ENCODE measurements around the gene RPL18A.
"Not testable (repeated sequence)": the region's sequence is repeated elsewhere in the genome, so short reads cannot be mapped to it uniquely, and the experiment has no call there.

Gene RPL18A

DNA sequence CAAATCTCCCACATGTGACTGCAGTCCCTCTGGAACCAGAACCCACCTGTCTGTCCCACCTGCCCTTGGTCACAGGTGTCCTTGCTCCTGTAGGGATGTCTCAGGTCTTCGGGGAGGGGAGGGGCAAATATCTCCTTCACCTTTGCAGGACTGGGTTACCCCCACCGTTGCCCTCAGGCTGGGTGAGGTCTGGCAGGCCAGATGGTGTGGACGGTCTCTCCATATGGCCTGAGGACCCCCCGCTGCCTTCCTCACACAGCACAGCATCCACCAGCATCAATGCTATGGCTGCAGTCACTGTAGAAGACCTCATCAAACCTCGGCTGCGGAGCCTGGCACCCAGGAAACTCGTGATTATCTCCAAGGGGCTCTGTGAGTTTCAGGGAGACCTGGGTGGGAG lies 22.0 kb downstream of the RPL18A start:
- Histone ChIP-seq H2AFZ (ENCODE audit: low read depth) (no peak overlapping the region), H4K20me1 (ENCODE audit: insufficient read depth) (no peaks in the 10 kb centered on the region), H3K36me3 (ENCODE audit: insufficient read depth) (no peaks in the 10 kb centered on the region), H3K79me2 (ENCODE audit: insufficient read depth, low read depth) (no peaks in the 10 kb centered on the region), H3K4me1 (ENCODE audit: low read depth, poor library complexity, severe bottlenecking) (no peaks in the 10 kb centered on the region), H3K27me3 (ENCODE audit: insufficient read depth, low read depth) (peaks cover 74% of the 10 kb centered on the region), H3K4me3 (IDR thresholded peaks at IDR 0.05; ENCODE audit: insufficient read depth, low read depth, low read length) (no peak overlapping the region), H3K27ac (no peak overlapping the region), H3K4me2 (no peak overlapping the region), H3K9ac (no peak overlapping the region)
- no peak for TF ChIP-seq CTCF (conservative IDR thresholded peaks at IDR 0.05; ENCODE audit: low read depth, low read length)

- Histone ChIP-seq H3K79me2 (ENCODE audit: insufficient read depth, low read depth) (no peaks in the 10 kb centered on the region), H3K4me2 (no peak overlapping the region), H3K4me3 (IDR thresholded peaks at IDR 0.05; ENCODE audit: insufficient read depth, low read depth, low read length) (no peak overlapping the region), H4K20me1 (ENCODE audit: insufficient read depth) (no peaks in the 10 kb centered on the region), H2AFZ (ENCODE audit: low read depth) (no peak overlapping the region), H3K4me1 (ENCODE audit: low read depth, poor library complexity, severe bottlenecking) (no peaks in the 10 kb centered on the region), H3K27me3 (ENCODE audit: insufficient read depth, low read depth) (peaks cover 79% of the 10 kb centered on the region), H3K9ac (no peak overlapping the region), H3K36me3 (ENCODE audit: insufficient read depth) (no peaks in the 10 kb centered on the region), H3K27ac (no peak overlapping the region)
- TF ChIP-seq CTCF (conservative IDR thresholded peaks at IDR 0.05; ENCODE audit: low read depth, low read length): no peak
These were observed 24.1 kb downstream of the RPL18A start for GRCh38 chr19:17883627-17884410.

DNA sequence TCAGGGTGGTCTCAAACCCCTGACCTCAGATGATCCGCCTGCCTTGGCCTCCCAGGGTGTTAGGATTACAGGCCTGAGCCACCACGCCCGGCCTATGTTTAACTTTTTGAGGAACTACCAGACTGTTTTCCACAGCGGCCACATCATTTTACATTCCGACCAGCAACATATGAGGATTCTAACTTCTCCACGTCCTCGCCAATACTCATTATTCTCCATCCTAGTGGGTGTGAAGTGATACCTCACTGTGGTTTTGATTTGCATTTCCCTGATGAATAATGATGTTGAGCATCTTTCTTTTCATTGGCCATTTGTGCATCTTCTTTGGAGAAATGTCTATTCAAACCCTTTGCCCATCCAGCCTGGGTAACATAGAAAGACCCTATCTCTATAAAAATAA lies 26.8 kb downstream of the RPL18A start:
- Histone ChIP-seq H3K9ac (no peak overlapping the region), H3K4me1 (ENCODE audit: low read depth, poor library complexity, severe bottlenecking) (no peaks in the 10 kb centered on the region), H2AFZ (ENCODE audit: low read depth) (no peak overlapping the region), H3K27ac (no peak overlapping the region), H3K79me2 (ENCODE audit: insufficient read depth, low read depth) (no peaks in the 10 kb centered on the region), H3K36me3 (ENCODE audit: insufficient read depth) (no peaks in the 10 kb centered on the region), H4K20me1 (ENCODE audit: insufficient read depth) (no peaks in the 10 kb centered on the region), H3K4me2 (no peak overlapping the region), H3K27me3 (ENCODE audit: insufficient read depth, low read depth) (peaks cover 76% of the 10 kb centered on the region; the same call in 1 of the 2 replicates), H3K4me3 (IDR thresholded peaks at IDR 0.05; ENCODE audit: insufficient read depth, low read depth, low read length) (no peak overlapping the region)
- no peak for TF ChIP-seq CTCF (conservative IDR thresholded peaks at IDR 0.05; ENCODE audit: low read depth, low read length)

DNA sequence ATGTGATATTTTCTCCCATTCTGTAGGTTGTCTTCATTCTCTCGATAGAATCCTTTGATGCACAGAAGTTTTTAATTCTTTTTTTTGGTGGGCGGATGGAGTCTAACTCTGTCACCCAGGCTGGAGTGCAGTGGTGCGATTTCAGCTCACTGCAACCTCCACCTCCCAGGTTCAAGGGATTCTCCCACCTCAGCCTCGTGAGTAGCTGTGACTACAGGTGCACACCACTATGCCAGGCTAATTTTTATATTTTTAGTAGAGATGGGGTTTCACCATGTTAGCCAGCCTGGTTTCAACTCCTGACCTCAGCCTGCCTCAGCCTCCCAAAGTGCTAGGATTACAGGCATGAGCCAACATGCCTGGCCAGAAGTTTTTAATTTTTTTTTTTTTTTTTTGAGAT lies 27.5 kb downstream of the RPL18A start:
- H3K4me3 ChIP-seq (IDR thresholded peaks at IDR 0.05; ENCODE audit: insufficient read depth, low read depth, low read length); H4K20me1 ChIP-seq (ENCODE audit: insufficient read depth); H3K9ac ChIP-seq; H3K4me2 ChIP-seq; H3K79me2 ChIP-seq (ENCODE audit: insufficient read depth, low read depth); H3K27ac ChIP-seq; H2AFZ ChIP-seq (ENCODE audit: low read depth); H3K36me3 ChIP-seq (ENCODE audit: insufficient read depth); H3K4me1 ChIP-seq (ENCODE audit: low read depth, poor library complexity, severe bottlenecking): not testable (repeated sequence)
- peaks cover 75% of the 10 kb centered on the region for H3K27me3 ChIP-seq (ENCODE audit: insufficient read depth, low read depth)

DNA sequence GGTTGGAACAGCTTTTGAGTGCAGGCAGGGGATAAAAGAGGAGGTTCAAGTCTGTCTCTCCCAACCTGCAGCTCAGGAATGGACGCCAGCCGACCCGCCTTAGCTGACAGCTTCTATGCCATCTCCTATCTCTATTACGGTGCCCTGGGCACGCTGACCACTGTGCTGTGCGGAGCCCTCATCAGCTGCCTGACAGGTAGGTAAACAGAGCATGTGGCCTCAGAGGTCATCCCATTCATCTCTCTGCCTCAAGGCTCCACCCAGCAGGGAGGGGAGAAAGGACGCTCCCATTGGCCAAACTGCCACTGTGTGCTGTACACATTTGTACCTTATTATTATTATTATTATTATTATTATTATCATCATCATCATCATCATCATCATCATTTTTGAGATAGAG lies 28.6 kb downstream of the RPL18A start:
- no peaks in the 10 kb centered on the region for H3K4me1 ChIP-seq (ENCODE audit: low read depth, poor library complexity, severe bottlenecking)

More for the DNA sequence above, 28.6 kb downstream of the RPL18A start:
- no peak for TF ChIP-seq CTCF (conservative IDR thresholded peaks at IDR 0.05; ENCODE audit: low read depth, low read length)
- no peak overlapping the region for H3K9ac ChIP-seq
- peaks cover 79% of the 10 kb centered on the region for H3K27me3 ChIP-seq (ENCODE audit: insufficient read depth, low read depth)
- H2AFZ ChIP-seq (ENCODE audit: low read depth): no peak overlapping the region
- no peak overlapping the region for H3K4me2 ChIP-seq
- no peaks in the 10 kb centered on the region for H3K36me3 ChIP-seq (ENCODE audit: insufficient read depth)
- H3K27ac ChIP-seq: no peak overlapping the region
- no peaks in the 10 kb centered on the region for H3K79me2 ChIP-seq (ENCODE audit: insufficient read depth, low read depth)
- no peak overlapping the region for H3K4me3 ChIP-seq (IDR thresholded peaks at IDR 0.05; ENCODE audit: insufficient read depth, low read depth, low read length)
- no peaks in the 10 kb centered on the region for H4K20me1 ChIP-seq (ENCODE audit: insufficient read depth)
